SJCRH30 (cell line): ENCODE data around the gene ITIH3. TPM values are rescaled to one million over a fixed set of nuclear protein-coding genes. Genes with fewer than 3 reads are reported as not detected.

Source experiments
- DNase-seq, 2 experiments: peaks; one replicate each; pipeline ENCODE4 v3.0.0-alpha.2; 2015 to 2020
- H3K27ac ChIP-seq: fragments of 250-450 bp; sonication (Bioruptor Pico); 2 replicates; pipeline ENCODE4 v1.5.1; 2020; ENCODE audit warnings: mild to moderate bottlenecking, moderate library complexity
- H3K27me3 ChIP-seq: fragments of 250-450 bp; sonication (Bioruptor Pico); 2 replicates; pipeline ENCODE4 v1.5.1; 2020; ENCODE audit warnings: mild to moderate bottlenecking, moderate library complexity
- H3K36me3 ChIP-seq: fragments of 250-450 bp; sonication (Bioruptor Pico); 2 replicates; pipeline ENCODE4 v1.5.1; 2020; ENCODE audit warnings: mild to moderate bottlenecking, moderate library complexity
- H3K4me1 ChIP-seq: fragments of 250-450 bp; sonication (Bioruptor Pico); 2 replicates; pipeline ENCODE4 v1.5.1; 2020; ENCODE audit warnings: mild to moderate bottlenecking, moderate library complexity
- H3K4me3 ChIP-seq: fragments of 250-450 bp; sonication (Bioruptor Pico); 2 replicates; pipeline ENCODE4 v1.5.1; 2020; ENCODE audit warnings: mild to moderate bottlenecking, moderate library complexity
- H3K9me3 ChIP-seq: fragments of 250-450 bp; sonication (Bioruptor Pico); replicated peaks from 2 replicates; pipeline ENCODE4 v1.5.1; 2020; ENCODE audit warnings: mild to moderate bottlenecking, moderate library complexity
- total RNA-seq: library from RNA; depleted of rRNA; stranded (reverse); fragments of >200 nt; shearing (Covaris generic); gene quantifications from 2 replicates; pipeline ENCODE4 v1.2.3, GENCODE V29; 2014

ITIH3 gene
- total RNA-seq, 1 experiment from 2014 or later: not detected

DNA sequence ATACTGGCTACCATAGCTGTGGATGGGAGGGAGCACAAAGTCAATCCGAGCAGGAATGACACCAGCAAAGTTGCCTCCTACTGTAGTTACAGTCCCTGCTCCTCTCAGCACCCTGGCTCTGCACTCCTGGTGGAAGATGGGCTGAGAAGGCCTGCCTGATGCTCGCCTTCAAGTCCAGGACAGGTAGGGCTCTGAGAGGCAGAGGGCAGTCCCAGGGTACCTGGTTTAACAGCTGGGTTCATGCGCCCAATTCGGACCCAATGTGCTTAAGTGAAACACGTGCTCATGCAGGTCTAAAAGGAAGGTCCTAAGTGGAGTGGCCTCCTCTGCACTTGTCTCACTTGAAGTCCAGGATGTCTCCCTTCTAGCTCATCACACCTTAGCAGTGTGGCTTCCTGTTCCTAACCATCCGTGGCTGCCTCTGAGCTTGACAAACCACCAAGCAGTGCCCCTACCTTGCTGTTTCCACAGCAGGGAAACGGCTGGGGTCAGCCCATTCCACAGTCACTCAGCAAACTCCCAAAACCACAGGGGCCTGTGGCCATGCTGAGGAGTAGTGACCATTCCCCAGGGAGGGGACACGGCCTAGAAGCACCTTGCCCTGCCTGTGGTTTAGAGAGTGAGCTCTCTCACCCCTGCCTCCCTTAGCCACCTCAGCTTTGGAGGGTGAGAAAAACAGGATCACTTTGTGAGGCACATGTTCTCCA is 44.1 kb downstream of the ITIH3 start:
- Histone ChIP-seq H3K9me3 (no peaks in the 10 kb centered on the region), H3K4me3 (no peak overlapping the region), H3K36me3 (no peaks in the 10 kb centered on the region), H3K27ac (no peak overlapping the region), H3K4me1 (peaks cover 13% of the 10 kb centered on the region), H3K27me3 (no peaks in the 10 kb centered on the region)
- no peak for DNase-seq

DNA sequence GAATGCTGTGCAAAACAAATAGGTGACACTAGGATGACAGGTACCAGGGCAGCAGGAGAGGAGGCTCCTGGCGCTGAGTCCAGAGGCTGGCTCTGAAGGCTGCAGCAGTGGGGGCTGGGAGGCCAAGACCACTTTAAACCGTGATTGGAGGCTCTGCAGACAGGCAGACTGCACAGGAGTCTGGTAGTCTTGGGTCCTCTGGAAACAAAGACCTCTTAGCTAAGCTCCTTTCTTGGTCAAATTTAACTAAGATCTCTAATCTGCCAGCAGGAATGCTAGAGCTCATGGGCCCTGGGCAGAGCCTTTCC is 44.6 kb downstream of the ITIH3 start:
- Histone ChIP-seq H3K27me3 (no peaks in the 10 kb centered on the region), H3K4me1 (peaks cover 8% of the 10 kb centered on the region)
- DNase-seq: no peak

GRCh38 chr3:52839892-52840545 is 45.4 kb downstream of the ITIH3 start:
- Histone ChIP-seq H3K9me3 (no peaks in the 10 kb centered on the region), H3K4me3 (no peak overlapping the region), H3K27me3 (no peaks in the 10 kb centered on the region), H3K27ac (no peak overlapping the region), H3K4me1 (peaks cover 7% of the 10 kb centered on the region), H3K36me3 (no peaks in the 10 kb centered on the region)
- no peak for DNase-seq

More for the DNA sequence above, 44.6 kb downstream of the ITIH3 start:
- Histone ChIP-seq H3K27ac (no peak overlapping the region), H3K9me3 (no peaks in the 10 kb centered on the region), H3K4me3 (no peak overlapping the region), H3K36me3 (no peaks in the 10 kb centered on the region)

- no peaks in the 10 kb centered on the region for H3K36me3 ChIP-seq
- no peaks in the 10 kb centered on the region for H3K9me3 ChIP-seq
- H3K4me1 ChIP-seq: no peaks in the 10 kb centered on the region; the same call in 1 of the 2 replicates
- no peak for DNase-seq
- H3K27me3 ChIP-seq: no peaks in the 10 kb centered on the region
- H3K27ac ChIP-seq: no peak overlapping the region
- no peak overlapping the region for H3K4me3 ChIP-seq
Observed at GRCh38 chr3:52841211-52841980, 46.8 kb downstream of the ITIH3 start.

- Histone ChIP-seq H3K27ac (no peak overlapping the region), H3K4me1 (no peaks in the 10 kb centered on the region), H3K27me3 (no peaks in the 10 kb centered on the region), H3K4me3 (no peak overlapping the region), H3K36me3 (no peaks in the 10 kb centered on the region), H3K9me3 (no peaks in the 10 kb centered on the region)
- DNase-seq: no peak
Observed at GRCh38 chr3:52841981-52842340, 47.4 kb downstream of the ITIH3 start.

DNA sequence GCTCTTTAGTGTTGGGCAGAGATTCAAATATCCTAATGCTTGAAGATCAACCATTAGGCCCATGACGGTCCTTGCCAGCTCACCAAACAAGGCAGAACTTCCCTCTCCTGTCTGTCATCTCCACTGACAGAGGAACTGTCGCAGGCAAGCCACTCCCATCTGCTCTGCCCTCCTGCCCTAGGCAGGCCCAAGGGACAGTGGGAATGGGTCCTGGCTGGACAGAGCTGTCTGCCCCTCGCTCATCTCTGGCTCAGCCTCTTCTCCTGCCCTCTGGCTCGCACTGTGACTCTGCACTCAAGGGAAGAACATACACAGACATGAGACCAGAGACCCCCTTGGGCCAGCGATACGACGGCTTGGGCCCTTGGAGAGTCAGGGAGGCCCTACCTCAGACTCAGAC is 47.8 kb downstream of the ITIH3 start:
- no peak for DNase-seq
- no peaks in the 10 kb centered on the region for H3K4me1 ChIP-seq
- no peak overlapping the region for H3K27ac ChIP-seq
- no peak overlapping the region for H3K4me3 ChIP-seq
- H3K36me3 ChIP-seq: no peaks in the 10 kb centered on the region
- no peaks in the 10 kb centered on the region for H3K27me3 ChIP-seq
- H3K9me3 ChIP-seq: no peaks in the 10 kb centered on the region

- Histone ChIP-seq H3K27me3 (no peaks in the 10 kb centered on the region), H3K27ac (no peak overlapping the region), H3K9me3 (no peaks in the 10 kb centered on the region), H3K4me1 (no peaks in the 10 kb centered on the region), H3K4me3 (no peak overlapping the region), H3K36me3 (no peaks in the 10 kb centered on the region)
- no peak for DNase-seq
Observed at GRCh38 chr3:52843108-52843865, 48.7 kb downstream of the ITIH3 start.

DNA sequence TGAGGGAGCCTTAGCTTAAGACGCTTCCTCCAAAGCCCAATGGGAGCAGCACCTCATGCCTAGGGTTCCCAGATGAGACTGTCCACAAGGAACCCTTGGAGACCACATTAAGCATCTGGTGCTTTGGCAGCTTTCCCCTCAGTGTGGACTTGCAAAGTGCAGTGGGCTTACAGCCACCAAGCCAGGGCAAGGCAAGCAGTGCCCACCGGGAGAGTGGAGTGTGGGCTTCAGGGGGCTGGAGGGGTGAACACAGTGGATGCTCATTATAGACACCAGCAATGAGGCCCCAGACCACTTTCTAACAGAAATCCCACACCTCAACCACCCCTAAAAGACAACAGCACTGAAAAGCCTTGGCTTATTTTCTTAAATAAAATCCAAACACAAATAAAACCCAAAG is 49.3 kb downstream of the ITIH3 start:
- Histone ChIP-seq H3K4me3 (no peak overlapping the region), H3K4me1 (no peaks in the 10 kb centered on the region), H3K27me3 (no peaks in the 10 kb centered on the region), H3K27ac (no peak overlapping the region), H3K9me3 (no peaks in the 10 kb centered on the region), H3K36me3 (no peaks in the 10 kb centered on the region)
- DNase-seq: no peak

- no peaks in the 10 kb centered on the region for H3K36me3 ChIP-seq
- H3K9me3 ChIP-seq: no peaks in the 10 kb centered on the region
- H3K27me3 ChIP-seq: no peaks in the 10 kb centered on the region
- no peaks in the 10 kb centered on the region for H3K4me1 ChIP-seq
- DNase-seq: no peak
- H3K4me3 ChIP-seq: no peak overlapping the region
- no peak overlapping the region for H3K27ac ChIP-seq
Observed at GRCh38 chr3:52844290-52844975, 49.8 kb downstream of the ITIH3 start.

DNA sequence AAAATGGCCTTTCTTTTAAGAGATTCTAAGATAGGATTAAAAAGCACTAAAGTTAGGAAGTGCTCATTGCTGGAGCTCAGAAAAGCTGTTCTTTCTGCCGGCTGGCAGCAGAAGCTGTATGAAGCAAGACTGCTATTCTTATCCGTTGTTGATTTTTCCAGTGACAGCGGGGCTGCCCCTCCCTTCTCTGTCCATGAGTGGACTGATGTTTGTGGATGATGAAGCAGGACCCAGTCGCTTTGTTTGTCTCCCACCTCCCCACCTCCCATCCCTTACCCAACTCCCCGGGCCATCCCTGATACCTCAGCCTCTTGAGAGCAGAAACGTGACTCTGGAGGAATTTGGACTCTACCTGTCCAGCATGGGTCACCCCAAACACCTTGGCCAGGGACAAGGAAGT is 50.6 kb downstream of the ITIH3 start:
- DNase-seq: no peak
- no peaks in the 10 kb centered on the region for H3K4me1 ChIP-seq
- H3K9me3 ChIP-seq: no peaks in the 10 kb centered on the region
- H3K27me3 ChIP-seq: no peaks in the 10 kb centered on the region
- H3K4me3 ChIP-seq: no peak overlapping the region
- no peak overlapping the region for H3K27ac ChIP-seq
- no peaks in the 10 kb centered on the region for H3K36me3 ChIP-seq

DNA sequence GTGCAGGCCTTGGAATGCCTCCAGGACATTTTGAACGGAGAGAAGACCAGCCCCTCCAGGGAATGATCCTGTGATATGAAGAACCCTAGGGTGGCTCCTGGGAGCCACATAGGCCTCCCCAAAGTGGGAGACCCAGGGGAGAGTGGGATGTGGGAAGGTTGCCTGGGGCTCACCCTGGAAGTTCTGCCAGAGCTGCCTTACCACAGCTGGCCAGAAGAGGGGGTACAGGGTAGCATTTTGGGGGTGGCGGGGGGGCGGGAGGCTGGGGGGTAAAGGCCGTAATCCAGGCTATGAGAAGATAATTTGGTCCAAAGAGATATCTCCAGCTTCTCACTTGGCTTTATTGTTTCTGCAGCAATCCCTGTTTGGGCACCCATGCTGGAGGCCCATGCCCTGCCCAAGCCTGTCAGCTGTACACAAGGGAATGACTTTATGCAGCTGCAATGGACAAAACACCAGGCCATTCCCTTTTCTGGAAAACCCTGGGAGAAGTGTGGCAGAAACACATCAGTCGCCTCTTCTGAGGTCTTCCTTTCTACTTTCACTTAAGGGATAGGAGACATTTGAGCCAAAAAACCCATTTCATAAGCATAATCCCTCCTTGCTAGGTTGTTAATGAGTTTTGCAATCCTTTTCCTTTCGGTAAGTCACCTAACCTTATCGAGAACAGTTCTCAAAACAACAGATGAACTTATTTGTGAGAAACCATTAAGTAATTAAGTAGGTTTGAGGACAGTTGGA is 51.3 kb downstream of the ITIH3 start:
- H3K4me1 ChIP-seq: no peaks in the 10 kb centered on the region
- H3K4me3 ChIP-seq: no peak overlapping the region
- no peak overlapping the region for H3K27ac ChIP-seq
- no peaks in the 10 kb centered on the region for H3K9me3 ChIP-seq
- H3K36me3 ChIP-seq: no peaks in the 10 kb centered on the region
- H3K27me3 ChIP-seq: no peaks in the 10 kb centered on the region
- no peak for DNase-seq

DNA sequence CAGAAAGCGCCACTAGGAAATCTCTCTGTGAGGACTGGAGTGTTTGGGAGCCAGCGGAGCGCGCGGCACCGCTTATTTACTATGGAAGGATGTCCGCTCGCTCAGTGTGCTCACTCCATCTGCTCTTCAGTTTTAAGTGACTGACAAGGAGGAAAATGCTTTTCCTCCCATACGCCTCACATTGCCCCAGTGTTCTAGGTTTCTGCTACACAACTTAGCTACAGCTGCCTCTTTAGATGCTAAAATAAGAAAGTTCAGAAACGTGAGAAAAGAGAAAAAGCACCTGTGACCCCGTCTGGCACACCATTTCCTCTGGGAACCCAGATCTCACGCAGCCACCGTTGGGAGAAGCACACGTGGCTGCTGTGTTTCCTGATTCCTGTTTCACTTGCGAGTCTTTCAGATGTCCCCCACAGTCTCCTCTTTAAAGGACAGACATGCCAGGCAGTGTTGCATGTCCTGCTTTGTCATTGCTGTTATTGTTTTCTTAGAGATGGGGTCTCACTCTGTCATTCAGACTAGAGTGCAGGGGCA is 51.9 kb downstream of the ITIH3 start:
- no peaks in the 10 kb centered on the region for H3K4me1 ChIP-seq
- H3K27me3 ChIP-seq: no peaks in the 10 kb centered on the region
- H3K9me3 ChIP-seq: no peaks in the 10 kb centered on the region
- DNase-seq: no peak
- H3K4me3 ChIP-seq: no peak overlapping the region
- H3K27ac ChIP-seq: no peak overlapping the region
- no peaks in the 10 kb centered on the region for H3K36me3 ChIP-seq

- no peaks in the 10 kb centered on the region for H3K36me3 ChIP-seq
Observed at GRCh38 chr3:52847241-52847640, 52.6 kb downstream of the ITIH3 start.

DNA sequence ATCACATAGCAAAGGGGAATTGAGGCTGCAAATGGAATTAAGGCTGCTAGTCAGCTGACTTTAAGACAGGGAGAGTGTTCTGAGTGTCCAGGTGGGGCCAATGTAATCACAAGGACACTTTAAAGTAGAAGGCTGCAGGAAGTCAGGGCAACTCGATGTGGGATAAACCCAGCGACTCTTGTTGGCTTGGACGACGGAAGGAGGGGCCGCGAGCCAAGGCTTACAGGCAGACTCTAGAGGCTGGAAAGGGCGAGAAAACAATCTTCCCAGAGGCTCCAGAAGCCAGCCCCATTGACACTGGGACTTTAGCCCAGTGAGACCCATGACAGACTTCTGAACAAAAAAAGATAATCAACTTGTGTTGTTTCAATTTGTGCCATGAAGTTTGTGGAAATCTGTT is 53.1 kb downstream of the ITIH3 start:
- no peak for DNase-seq
- Histone ChIP-seq H3K4me1 (0 out of 2 replicates have a peak, but pooled peaks cover 3% of the 10 kb centered on the region), H3K36me3 (no peaks in the 10 kb centered on the region), H3K27me3 (no peaks in the 10 kb centered on the region), H3K9me3 (no peaks in the 10 kb centered on the region), H3K4me3 (no peak overlapping the region), H3K27ac (no peak overlapping the region)

More at GRCh38 chr3:52847241-52847640, 52.6 kb downstream of the ITIH3 start:
- no peak overlapping the region for H3K4me3 ChIP-seq
- no peaks in the 10 kb centered on the region for H3K9me3 ChIP-seq
- no peak for DNase-seq
- H3K27me3 ChIP-seq: no peaks in the 10 kb centered on the region
- H3K27ac ChIP-seq: no peak overlapping the region
- H3K4me1 ChIP-seq: no peaks in the 10 kb centered on the region
